ENCODE measurements around the gene NAXE. TPM values are rescaled to one million over a fixed set of nuclear protein-coding genes. Genes with fewer than 3 reads are reported as not detected.

NAXE gene
- total and polyA plus RNA-seq, 9 donors, result 43.5 to 85.4 (median 65.4) TPM

DNA sequence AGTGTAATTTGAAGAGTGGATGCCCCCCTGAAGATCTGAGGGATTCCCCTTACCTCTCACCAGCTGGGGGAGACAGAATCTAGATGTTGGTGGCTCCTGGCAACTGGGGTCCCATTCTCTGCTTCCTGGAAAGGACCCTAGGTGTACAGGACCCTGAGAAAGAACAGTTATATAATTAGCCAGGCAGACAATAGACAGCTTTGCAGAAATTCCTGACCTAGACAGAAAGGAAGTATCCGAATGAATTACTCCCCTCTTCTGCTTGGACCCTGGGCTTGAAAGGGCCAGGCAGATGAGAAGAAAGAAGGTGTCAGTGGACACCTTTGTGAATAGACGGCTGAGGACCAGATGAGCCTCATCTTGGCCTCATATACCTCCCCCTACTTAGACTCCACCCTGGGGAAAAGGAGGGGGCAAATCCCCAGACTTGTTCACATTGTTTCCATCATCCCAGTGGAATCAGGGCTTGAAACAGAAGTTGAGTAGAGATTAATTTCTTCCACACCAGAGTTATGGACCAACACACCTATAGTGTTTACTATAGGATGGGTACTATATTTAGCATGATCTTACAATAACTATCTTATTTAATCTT lies 17.4 kb upstream of the NAXE start:
- DNase-seq, result no peak
- intact Hi-C loops (cut with DNase I), result no loop called here

DNA sequence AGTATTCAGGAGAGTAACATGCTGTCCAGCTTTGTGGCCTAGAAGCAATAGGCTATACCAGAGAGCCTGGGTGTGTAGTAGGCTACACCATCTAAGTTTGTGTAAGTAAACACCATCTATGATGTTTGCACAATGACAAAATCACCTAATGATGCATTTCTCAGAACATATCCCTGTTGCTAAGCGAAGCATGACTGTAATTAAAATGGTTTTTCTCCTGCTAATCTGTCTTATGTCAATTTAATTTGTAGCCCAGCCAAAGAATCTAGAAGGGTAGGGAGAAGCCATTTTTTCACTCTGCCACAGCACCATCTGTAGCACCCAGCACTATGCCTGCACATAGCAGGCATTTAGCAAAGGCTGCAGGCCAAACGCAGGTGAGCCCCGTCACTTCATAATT lies 14.0 kb upstream of the NAXE start:
- no peak for TF ChIP-seq CTCF (IDR thresholded peaks at IDR 0.05)
- TF ChIP-seq POLR2A (IDR thresholded peaks at IDR 0.05), result no peak
- no peak for TF ChIP-seq EP300 (IDR thresholded peaks at IDR 0.05)
- 86 to 90% (median 90%) methylated on average over 3 of the region's 3 CpGs for WGBS, 3 donors
- Histone ChIP-seq H3K36me3 (no peaks in the 10 kb centered on the region), H3K27me3 (no peaks in the 10 kb centered on the region), H3K4me1 (ENCODE audit: insufficient read depth) (no peaks in the 10 kb centered on the region), H3K27ac (no peak overlapping the region), H3K9me3 (no peaks in the 10 kb centered on the region), H3K4me3 (no peak overlapping the region)
- no peak for DNase-seq
- intact Hi-C loops (cut with DNase I), result no loop called here

More for the DNA sequence above, 17.4 kb upstream of the NAXE start:
- no peaks in the 10 kb centered on the region for H3K9me3 ChIP-seq
- H3K36me3 ChIP-seq, result no peaks in the 10 kb centered on the region
- no peak overlapping the region for H3K4me3 ChIP-seq
- peaks cover 2% of the 10 kb centered on the region for H3K4me1 ChIP-seq (ENCODE audit: insufficient read depth)
- no peak overlapping the region for H3K27ac ChIP-seq
- no peaks in the 10 kb centered on the region for H3K27me3 ChIP-seq
- WGBS, 3 donors, result 19 to 24% (median 20%) methylated on average over 2 of the region's 2 CpGs
- TF ChIP-seq EP300 (IDR thresholded peaks at IDR 0.05) (no peak), CTCF (IDR thresholded peaks at IDR 0.05) (no peak), POLR2A (IDR thresholded peaks at IDR 0.05) (no peak)

- intact Hi-C loops (cut with DNase I), result no loop called here
- WGBS, 3 donors, result 34 to 51% (median 43%) methylated on average over 5 to 7 of the region's 7 CpGs
- DNase-seq, result no peak
- no peaks in the 10 kb centered on the region for H3K4me1 ChIP-seq (ENCODE audit: insufficient read depth)
- no peak overlapping the region for H3K27ac ChIP-seq
- H3K27me3 ChIP-seq, result no peaks in the 10 kb centered on the region
- no peak overlapping the region for H3K4me3 ChIP-seq
- H3K9me3 ChIP-seq, result no peaks in the 10 kb centered on the region
- TF ChIP-seq EP300 (IDR thresholded peaks at IDR 0.05), result no peak
- no peak for TF ChIP-seq CTCF (IDR thresholded peaks at IDR 0.05)
- TF ChIP-seq POLR2A (IDR thresholded peaks at IDR 0.05), result no peak
- H3K36me3 ChIP-seq, result no peaks in the 10 kb centered on the region
These were observed 13.5 kb upstream of the NAXE start for GRCh38 chr1:156578055-156578454.

DNA sequence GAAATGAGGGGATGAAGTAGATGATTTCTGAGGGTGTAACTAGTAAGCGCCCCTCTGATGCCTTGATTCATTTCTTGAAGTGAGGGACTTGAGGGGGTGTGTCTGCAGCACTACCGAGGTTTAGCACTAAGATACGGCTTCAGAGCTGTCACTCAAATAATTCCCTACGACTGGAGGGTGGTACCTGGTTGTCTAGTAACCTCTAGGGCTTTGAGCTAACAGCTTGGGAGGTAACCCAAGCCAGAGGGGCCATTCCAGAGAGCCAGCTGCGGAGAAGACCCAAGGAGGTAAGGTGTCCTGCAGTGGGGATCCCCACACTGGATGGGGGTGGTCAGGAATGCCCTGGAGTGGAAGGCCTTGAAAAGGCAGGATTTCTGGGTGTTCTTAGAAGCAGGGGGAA lies 12.1 kb upstream of the NAXE start, which contains the start of gene TTC24:
Gene TTC24, plus strand, starts transcription at position 252 of the 400 bp plus-strand sequence. CDS start 1,642 bp downstream, outside the sequence.
- Histone ChIP-seq H3K27ac (no peak within 1 kb of the TSS), H3K4me3 (no peak within 1 kb of the TSS), H3K36me3 (no peaks in the 10 kb centered on the region), H3K4me1 (ENCODE audit: insufficient read depth) (no peaks in the 10 kb centered on the region), H3K27me3 (no peaks in the 10 kb centered on the region), H3K9me3 (no peaks in the 10 kb centered on the region)
- WGBS, 3 donors, result 70 to 76% (median 71%) methylated on average over 5 of the region's 5 CpGs
- DNase-seq, result no peak
- no peak for TF ChIP-seq POLR2A (IDR thresholded peaks at IDR 0.05)
- TF ChIP-seq CTCF (IDR thresholded peaks at IDR 0.05), result no peak
- TF ChIP-seq EP300 (IDR thresholded peaks at IDR 0.05), result no peak
- intact Hi-C loops (cut with DNase I), result no loop called here
